KMS-11 (cell line): ENCODE data around the gene ZNF410.
"Not testable (repeated sequence)": the region's sequence is repeated elsewhere in the genome, so short reads cannot be mapped to it uniquely, and the experiment has no call there.

Experiments
- H2AFZ ChIP-seq: fragments of 200-600 bp; sonication (generic); 2 replicates; pipeline ENCODE4 v1.6.1; 2016; ENCODE audit warnings: antibody characterized with exemption, mixed run types, low read depth
- H3K27ac ChIP-seq: fragments of 200-600 bp; sonication (generic); 2 replicates; pipeline ENCODE4 v1.6.1; 2016; ENCODE audit warnings: mild to moderate bottlenecking, mixed run types
- H3K27me3 ChIP-seq: fragments of 200-600 bp; sonication (generic); 2 replicates; pipeline ENCODE4 v1.6.1; 2017; ENCODE audit warnings: mild to moderate bottlenecking, low read depth, mixed run types, moderate library complexity; ENCODE audit not compliant: insufficient read depth
- H3K36me3 ChIP-seq: fragments of 200-600 bp; sonication (generic); 2 replicates; pipeline ENCODE4 v1.6.1; 2017; ENCODE audit warnings: mild to moderate bottlenecking, mixed run types; ENCODE audit not compliant: insufficient read depth
- H3K4me1 ChIP-seq: fragments of 200-600 bp; sonication (generic); 2 replicates; pipeline ENCODE4 v1.6.1; 2016; ENCODE audit warnings: mild to moderate bottlenecking, low read depth, mixed run types; ENCODE audit not compliant: poor library complexity, severe bottlenecking
- H3K4me2 ChIP-seq: fragments of 200-600 bp; sonication (generic); 2 replicates; pipeline ENCODE4 v1.7.0; 2016; ENCODE audit warnings: mild to moderate bottlenecking, mixed run types
- H3K4me3 ChIP-seq: fragments of 200-600 bp; sonication (generic); IDR thresholded peaks from 2 replicates; pipeline ENCODE4 v1.6.1; 2017; ENCODE audit warnings: low read depth, low read length, mixed read lengths; ENCODE audit not compliant: insufficient read depth
- H3K79me2 ChIP-seq: fragments of 200-600 bp; sonication (generic); 2 replicates; pipeline ENCODE4 v1.6.1; 2016; ENCODE audit warnings: low read depth, mixed run types; ENCODE audit not compliant: insufficient read depth
- H3K9ac ChIP-seq: fragments of 200-600 bp; sonication (generic); 2 replicates; pipeline ENCODE4 v1.6.1; 2016; ENCODE audit warnings: mild to moderate bottlenecking, mixed run types
- H4K20me1 ChIP-seq: fragments of 200-600 bp; sonication (generic); 2 replicates; pipeline ENCODE4 v1.6.1; 2016; ENCODE audit warnings: mild to moderate bottlenecking, mixed run types; ENCODE audit not compliant: insufficient read depth
- CTCF ChIP-seq: fragments of 200-600 bp; sonication (generic); conservative IDR thresholded peaks from 2 replicates; pipeline ENCODE4 v1.6.1; 2017; ENCODE audit warnings: low read depth, mild to moderate bottlenecking, antibody characterized with exemption, low read length, moderate library complexity, mixed read lengths

The ZNF410 gene

GRCh38 chr14:73887694-73888459 lies 1.2 kb downstream of the ZNF410 start:
- H3K79me2 ChIP-seq, result peaks cover 57% of the 10 kb centered on the region
- H3K36me3 ChIP-seq, result no peaks in the 10 kb centered on the region
- H3K4me1 ChIP-seq, result peaks cover 11% of the 10 kb centered on the region
- peak overlapping the region; percentile 74; the same call in 1 of the 2 replicates for H3K9ac ChIP-seq
- no peaks in the 10 kb centered on the region for H3K27me3 ChIP-seq
- H2AFZ ChIP-seq, result no peak overlapping the region
- no peak overlapping the region for H3K4me3 ChIP-seq
- H4K20me1 ChIP-seq, result no peaks in the 10 kb centered on the region
- no peak overlapping the region for H3K27ac ChIP-seq
- TF ChIP-seq CTCF, result no peak
- H3K4me2 ChIP-seq, result peak overlapping the region; percentile 52; the same call in 1 of the 2 replicates

GRCh38 chr14:73888460-73888725 lies 1.7 kb downstream of the ZNF410 start:
- no peak overlapping the region for H3K9ac ChIP-seq
- H4K20me1 ChIP-seq, result no peaks in the 10 kb centered on the region
- H3K4me1 ChIP-seq, result peaks cover 11% of the 10 kb centered on the region
- H3K79me2 ChIP-seq, result peaks cover 63% of the 10 kb centered on the region
- no peak for TF ChIP-seq CTCF
- H3K27me3 ChIP-seq, result no peaks in the 10 kb centered on the region
- H3K4me2 ChIP-seq, result peak overlapping the region; percentile 52; the same call in 1 of the 2 replicates
- H3K4me3 ChIP-seq, result no peak overlapping the region
- H2AFZ ChIP-seq, result no peak overlapping the region
- no peak overlapping the region for H3K27ac ChIP-seq
- H3K36me3 ChIP-seq, result no peaks in the 10 kb centered on the region

- no peak for TF ChIP-seq CTCF
- H4K20me1 ChIP-seq, result no peaks in the 10 kb centered on the region
- no peak overlapping the region for H2AFZ ChIP-seq
- H3K4me3 ChIP-seq, result no peak overlapping the region
- peaks cover 66% of the 10 kb centered on the region for H3K79me2 ChIP-seq
- H3K27ac ChIP-seq, result no peak overlapping the region
- no peak overlapping the region for H3K4me2 ChIP-seq
- no peak overlapping the region for H3K9ac ChIP-seq
- H3K4me1 ChIP-seq, result peaks cover 11% of the 10 kb centered on the region
- H3K27me3 ChIP-seq, result no peaks in the 10 kb centered on the region
- no peaks in the 10 kb centered on the region for H3K36me3 ChIP-seq
These were observed 2.3 kb downstream of the ZNF410 start for GRCh38 chr14:73888971-73889370.

DNA sequence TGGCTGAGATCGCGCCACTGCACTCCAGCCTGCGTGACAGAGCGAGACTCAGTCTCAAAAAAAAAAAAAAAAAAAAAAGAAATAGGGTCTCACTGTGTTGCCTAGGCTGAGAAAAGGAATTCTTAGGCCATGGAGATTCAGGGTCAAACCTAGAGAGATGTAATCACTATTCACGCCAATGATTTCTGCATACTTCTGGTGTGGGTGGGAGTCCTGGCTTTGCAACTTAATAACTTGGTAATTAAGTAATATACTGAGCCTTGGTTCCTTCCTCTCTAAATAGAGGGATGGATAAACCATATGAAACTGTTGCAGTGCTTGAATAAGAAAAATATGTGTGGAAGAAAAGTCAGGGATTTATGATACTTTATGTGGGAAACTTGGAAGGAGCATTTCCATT lies 2.7 kb downstream of the ZNF410 start:
- Histone ChIP-seq H3K27me3 (no peaks in the 10 kb centered on the region), H3K4me1 (peaks cover 11% of the 10 kb centered on the region), H3K4me2 (no peak overlapping the region), H4K20me1 (no peaks in the 10 kb centered on the region), H3K9ac (no peak overlapping the region), H2AFZ (no peak overlapping the region), H3K4me3 (no peak overlapping the region), H3K36me3 (no peaks in the 10 kb centered on the region), H3K79me2 (peaks cover 66% of the 10 kb centered on the region), H3K27ac (no peak overlapping the region)
- no peak for TF ChIP-seq CTCF

- not testable (repeated sequence) for H3K9ac ChIP-seq, H3K4me1 ChIP-seq, H4K20me1 ChIP-seq, H3K27me3 ChIP-seq, H2AFZ ChIP-seq, H3K4me3 ChIP-seq, H3K36me3 ChIP-seq, H3K27ac ChIP-seq, H3K4me2 ChIP-seq
- H3K79me2 ChIP-seq, result peaks cover 33% of the 10 kb centered on the region
These were observed 7.6 kb downstream of the ZNF410 start for GRCh38 chr14:73894180-73894687.
